Activated CD8-positive, alpha-beta T cell treated with anti-CD3 and anti-CD28 coated beads for 36 hours (primary cell): Measurements from ENCODE around the gene FAM222B. TPM values are rescaled to one million over a fixed set of nuclear protein-coding genes. Genes with fewer than 3 reads are reported as not detected.

Experiments used
- ATAC-seq: fragments of 200-7000 bp; cut with Tn5 transposase; one replicate; pipeline ENCODE4 v1.10.0; 2021; ENCODE audit warnings: mild to moderate bottlenecking, moderate library complexity
- CTCF ChIA-PET: fragments of 350-600 bp; sonication (Branson Sonifier 250); formaldehyde crosslinking; loops from one replicate; lab custom pipeline; 2021; ENCODE audit warnings: antibody characterized with exemption; lab: Charles Lee
- POLR2A ChIA-PET: fragments of 350-600 bp; sonication (Branson Sonifier 250); formaldehyde crosslinking; loops from one replicate; lab custom pipeline; 2021; ENCODE audit warnings: antibody characterized with exemption; lab: Charles Lee
- DNase-seq: peaks from one replicate; pipeline ENCODE4 v3.0.0-alpha.2; 2020
- H3K27ac Mint-ChIP-seq: one replicate; pipeline ENCODE4 v1.8.0; 2021; ENCODE audit warnings: mild to moderate bottlenecking, mixed read lengths
- H3K27me3 Mint-ChIP-seq: one replicate; pipeline ENCODE4 v1.8.0; 2021; ENCODE audit warnings: mixed read lengths
- H3K36me3 Mint-ChIP-seq: one replicate; pipeline ENCODE4 v1.8.0; 2021; ENCODE audit warnings: low read depth, mixed read lengths
- H3K4me1 Mint-ChIP-seq: one replicate; pipeline ENCODE4 v1.8.0; 2021; ENCODE audit warnings: low read depth, mixed read lengths
- H3K4me3 Mint-ChIP-seq: one replicate; pipeline ENCODE4 v1.8.0; 2021; ENCODE audit warnings: mild to moderate bottlenecking, moderate library complexity, mixed read lengths
- H3K9me3 Mint-ChIP-seq: one replicate; pipeline ENCODE4 v1.8.0; 2021; ENCODE audit warnings: mixed read lengths
- intact Hi-C: fragments of 100-400 bp; cut with micrococcal nuclease; formaldehyde crosslinking; loops from one replicate; pipeline ENCODE4 v1.10.0; 2022
- total RNA-seq, 2 experiments: library from RNA; stranded (reverse); gene quantifications; one replicate each; pipeline ENCODE4 v1.2.3, GENCODE V29; 2021
- TF ChIP-seq, protein P1 (sequence below): fragments of 200-600 bp; IDR thresholded peaks from one replicate; pipeline ENCODE4 v1.8.0; 2022; ENCODE audit warnings: antibody characterized with exemption, mild to moderate bottlenecking

FAM222B gene
- total RNA-seq, 2 experiments from 2014 or later, result 14.7 to 15.2 TPM

DNA sequence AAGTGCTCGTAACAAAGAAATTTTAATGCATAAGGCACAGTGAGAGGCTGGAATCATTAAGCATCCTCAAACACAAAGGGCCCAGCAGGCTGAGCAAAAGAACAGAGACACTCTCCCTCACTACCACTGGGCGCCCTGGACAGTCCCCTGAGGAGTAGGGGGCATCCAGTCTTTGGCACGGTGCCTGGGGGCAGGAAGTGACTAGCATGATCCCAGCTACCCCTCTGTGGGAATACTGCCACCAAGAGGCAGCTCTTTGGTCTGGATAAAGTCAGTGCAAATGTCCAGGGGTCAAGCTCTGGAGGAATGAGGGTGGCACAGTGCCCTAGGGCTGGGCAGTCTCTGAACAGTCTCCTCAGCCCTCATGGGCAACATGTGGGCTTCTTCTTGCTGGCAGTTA lies 128.3 kb downstream of the FAM222B start:
- H3K4me3 Mint-ChIP-seq, result no peak overlapping the region
- H3K9me3 Mint-ChIP-seq, result no peaks in the 10 kb centered on the region
- POLR2A ChIA-PET, result interaction anchor here (0.6 to 7.7 kb wide), 3 partner anchors 12 to 859 kb away, joined by 3 to 65 read pairs (median 3); partner anchors contain the start of genes NEK8, SUPT6H and TLCD1
- intact Hi-C loops, result no loop called here
- H3K36me3 Mint-ChIP-seq, result no peaks in the 10 kb centered on the region
- ATAC-seq (no peak), DNase-seq (no peak)
- H3K27ac Mint-ChIP-seq, result no peak overlapping the region
- TF ChIP-seq, protein P1, sequence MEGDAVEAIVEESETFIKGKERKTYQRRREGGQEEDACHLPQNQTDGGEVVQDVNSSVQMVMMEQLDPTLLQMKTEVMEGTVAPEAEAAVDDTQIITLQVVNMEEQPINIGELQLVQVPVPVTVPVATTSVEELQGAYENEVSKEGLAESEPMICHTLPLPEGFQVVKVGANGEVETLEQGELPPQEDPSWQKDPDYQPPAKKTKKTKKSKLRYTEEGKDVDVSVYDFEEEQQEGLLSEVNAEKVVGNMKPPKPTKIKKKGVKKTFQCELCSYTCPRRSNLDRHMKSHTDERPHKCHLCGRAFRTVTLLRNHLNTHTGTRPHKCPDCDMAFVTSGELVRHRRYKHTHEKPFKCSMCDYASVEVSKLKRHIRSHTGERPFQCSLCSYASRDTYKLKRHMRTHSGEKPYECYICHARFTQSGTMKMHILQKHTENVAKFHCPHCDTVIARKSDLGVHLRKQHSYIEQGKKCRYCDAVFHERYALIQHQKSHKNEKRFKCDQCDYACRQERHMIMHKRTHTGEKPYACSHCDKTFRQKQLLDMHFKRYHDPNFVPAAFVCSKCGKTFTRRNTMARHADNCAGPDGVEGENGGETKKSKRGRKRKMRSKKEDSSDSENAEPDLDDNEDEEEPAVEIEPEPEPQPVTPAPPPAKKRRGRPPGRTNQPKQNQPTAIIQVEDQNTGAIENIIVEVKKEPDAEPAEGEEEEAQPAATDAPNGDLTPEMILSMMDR, result no peak
- peaks cover 24% of the 10 kb centered on the region for H3K4me1 Mint-ChIP-seq
- CTCF ChIA-PET, result no interaction called here
- H3K27me3 Mint-ChIP-seq, result peaks cover 14% of the 10 kb centered on the region

DNA sequence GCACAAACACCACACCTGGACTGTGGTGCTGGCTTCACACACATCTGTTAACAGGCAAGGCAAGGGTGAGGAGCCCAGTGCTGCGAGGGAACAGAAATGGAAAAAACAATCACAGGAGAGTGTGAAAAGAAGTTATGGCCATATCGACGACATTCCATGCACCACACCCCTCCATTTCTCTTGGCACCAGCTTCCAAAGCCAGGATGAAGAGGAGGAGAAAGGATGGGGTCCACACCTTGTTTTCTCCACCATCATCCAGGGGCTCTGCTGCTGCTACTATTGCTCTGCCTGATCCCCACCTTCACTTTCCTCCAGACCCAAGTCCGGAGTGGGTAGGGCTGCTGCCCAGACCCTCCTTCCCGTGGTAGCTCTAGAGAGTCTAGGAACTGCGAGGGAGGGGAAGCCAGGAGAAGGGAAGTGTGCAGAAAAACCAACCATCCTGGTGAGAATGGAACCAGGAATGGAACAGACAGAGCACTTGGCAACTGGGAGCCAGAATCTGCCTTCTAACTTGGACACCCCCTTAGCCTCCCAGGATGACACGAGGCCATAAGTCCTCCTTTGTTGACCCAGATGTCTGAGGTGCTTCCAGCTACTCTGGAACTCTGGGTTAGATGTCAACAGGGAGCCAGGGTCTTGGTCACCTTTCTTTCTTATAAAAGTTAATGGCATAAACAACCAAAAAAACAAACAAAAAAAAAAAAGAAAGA lies 129.7 kb downstream of the FAM222B start:
- Mint-ChIP-seq H3K27me3 (peaks cover 9% of the 10 kb centered on the region), H3K36me3 (peaks cover 2% of the 10 kb centered on the region), H3K4me1 (peaks cover 13% of the 10 kb centered on the region), H3K27ac (peak overlapping the region; percentile 95), H3K4me3 (peak overlapping the region; percentile 89), H3K9me3 (no peaks in the 10 kb centered on the region)
- POLR2A ChIA-PET, result interaction anchor here (1.5 to 7.7 kb wide), 5 partner anchors 8 to 67 kb away, joined by 7 to 65 read pairs (median 11); partner anchors contain the start of genes BLTP2, NEK8, RPL23A and SDF2
- CTCF ChIA-PET, result interaction anchor here (0.7 to 3.4 kb wide), 2 partner anchors 9 to 14 kb away, joined by 3 to 20 read pairs; partner anchors contain the start of genes NEK8 and TLCD1
- no peak for DNase-seq
- intact Hi-C loops, result no loop called here
- ATAC-seq, result no peak
- TF ChIP-seq, protein P1, result no peak

GRCh38 chr17:28712032-28712704 lies 130.4 kb downstream of the FAM222B start:
- Mint-ChIP-seq H3K36me3 (peaks cover 7% of the 10 kb centered on the region), H3K27me3 (peaks cover 9% of the 10 kb centered on the region), H3K27ac (peak overlapping the region; percentile 95), H3K4me3 (peak overlapping the region; percentile 89), H3K4me1 (peaks cover 13% of the 10 kb centered on the region), H3K9me3 (no peaks in the 10 kb centered on the region)
- intact Hi-C loops, result no loop called here
- peak; percentile 55 for ATAC-seq
- ChIA-PET CTCF (interaction anchor here (1.1 to 3.4 kb wide), 4 partner anchors 8 to 65 kb away, joined by 5 to 20 read pairs (median 10); partner anchors contain the start of genes NEK8, RPL23A and TLCD1), POLR2A (interaction anchor here (0.6 to 7.7 kb wide), 10 partner anchors 9 to 253 kb away, joined by 3 to 65 read pairs (median 5); partner anchors contain the start of genes BLTP2, NEK8, RPL23A and SDF2)
- DNase-seq, result peak; percentile 86
- TF ChIP-seq, protein P1, result no peak

DNA sequence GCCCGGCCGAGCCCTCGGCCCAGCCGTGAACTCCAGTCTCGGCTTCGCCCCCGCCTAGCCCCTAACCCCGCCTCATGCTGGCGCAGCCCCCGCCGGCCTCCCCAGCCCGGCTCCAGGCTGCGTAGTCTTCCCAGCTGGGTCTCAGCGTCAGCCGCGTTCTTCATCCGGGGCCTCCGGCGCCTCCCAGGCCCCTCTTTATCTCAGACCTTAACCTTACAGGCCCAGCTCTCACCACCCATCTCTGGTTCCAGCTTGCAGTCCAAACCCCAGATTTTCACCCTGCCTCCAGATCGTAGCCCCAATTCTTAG lies 130.9 kb downstream of the FAM222B start, which contains the start of gene PROCA1:
Gene PROCA1 (minus strand): TSS at position 166 of the 309 bp plus-strand sequence. CDS start 228 bp downstream, outside the sequence.
- ChIA-PET POLR2A (interaction anchor here (0.6 to 7.7 kb wide), 12 partner anchors 9 to 254 kb away, joined by 3 to 65 read pairs (median 3); partner anchors contain the start of genes BLTP2, NEK8, RPL23A and SDF2), CTCF (interaction anchor here (0.7 to 3.5 kb wide), 8 partner anchors 8 to 118 kb away, joined by 3 to 20 read pairs (median 6); partner anchors contain the start of genes BLTP2, NEK8, RPL23A and TLCD1)
- Mint-ChIP-seq H3K27me3 (peaks cover 9% of the 10 kb centered on the region), H3K9me3 (no peaks in the 10 kb centered on the region), H3K27ac (peak within 1 kb of the TSS; percentile 95), H3K36me3 (peaks cover 7% of the 10 kb centered on the region), H3K4me1 (peaks cover 13% of the 10 kb centered on the region), H3K4me3 (peak within 1 kb of the TSS; percentile 89)
- DNase-seq, result peak; percentile 54
- TF ChIP-seq, protein P1, result no peak
- intact Hi-C loops, result no loop called here
- ATAC-seq, result peak; percentile 37
